Stimulated activated CD4-positive, alpha-beta T cell treated with anti-CD3 and anti-CD28 coated beads, Interleukin-2, amount 100 ng/mL, for 4 hours (primary cell): ENCODE results near the gene HEG1.
A peak's percentile ranks its signal among the peaks of the same experiment; 100 is the strongest.
"Not testable (repeated sequence)": the region's sequence is repeated elsewhere in the genome, so short reads cannot be mapped to it uniquely, and the experiment has no call there.

ENCODE experiments used
- DNase-seq: peaks from one replicate; pipeline ENCODE4 v3.0.0-alpha.2; 2020; ENCODE audit warnings: low read depth

Gene HEG1, protein sequence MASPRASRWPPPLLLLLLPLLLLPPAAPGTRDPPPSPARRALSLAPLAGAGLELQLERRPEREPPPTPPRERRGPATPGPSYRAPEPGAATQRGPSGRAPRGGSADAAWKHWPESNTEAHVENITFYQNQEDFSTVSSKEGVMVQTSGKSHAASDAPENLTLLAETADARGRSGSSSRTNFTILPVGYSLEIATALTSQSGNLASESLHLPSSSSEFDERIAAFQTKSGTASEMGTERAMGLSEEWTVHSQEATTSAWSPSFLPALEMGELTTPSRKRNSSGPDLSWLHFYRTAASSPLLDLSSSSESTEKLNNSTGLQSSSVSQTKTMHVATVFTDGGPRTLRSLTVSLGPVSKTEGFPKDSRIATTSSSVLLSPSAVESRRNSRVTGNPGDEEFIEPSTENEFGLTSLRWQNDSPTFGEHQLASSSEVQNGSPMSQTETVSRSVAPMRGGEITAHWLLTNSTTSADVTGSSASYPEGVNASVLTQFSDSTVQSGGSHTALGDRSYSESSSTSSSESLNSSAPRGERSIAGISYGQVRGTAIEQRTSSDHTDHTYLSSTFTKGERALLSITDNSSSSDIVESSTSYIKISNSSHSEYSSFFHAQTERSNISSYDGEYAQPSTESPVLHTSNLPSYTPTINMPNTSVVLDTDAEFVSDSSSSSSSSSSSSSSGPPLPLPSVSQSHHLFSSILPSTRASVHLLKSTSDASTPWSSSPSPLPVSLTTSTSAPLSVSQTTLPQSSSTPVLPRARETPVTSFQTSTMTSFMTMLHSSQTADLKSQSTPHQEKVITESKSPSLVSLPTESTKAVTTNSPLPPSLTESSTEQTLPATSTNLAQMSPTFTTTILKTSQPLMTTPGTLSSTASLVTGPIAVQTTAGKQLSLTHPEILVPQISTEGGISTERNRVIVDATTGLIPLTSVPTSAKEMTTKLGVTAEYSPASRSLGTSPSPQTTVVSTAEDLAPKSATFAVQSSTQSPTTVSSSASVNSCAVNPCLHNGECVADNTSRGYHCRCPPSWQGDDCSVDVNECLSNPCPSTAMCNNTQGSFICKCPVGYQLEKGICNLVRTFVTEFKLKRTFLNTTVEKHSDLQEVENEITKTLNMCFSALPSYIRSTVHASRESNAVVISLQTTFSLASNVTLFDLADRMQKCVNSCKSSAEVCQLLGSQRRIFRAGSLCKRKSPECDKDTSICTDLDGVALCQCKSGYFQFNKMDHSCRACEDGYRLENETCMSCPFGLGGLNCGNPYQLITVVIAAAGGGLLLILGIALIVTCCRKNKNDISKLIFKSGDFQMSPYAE (N-terminal part only)

DNA sequence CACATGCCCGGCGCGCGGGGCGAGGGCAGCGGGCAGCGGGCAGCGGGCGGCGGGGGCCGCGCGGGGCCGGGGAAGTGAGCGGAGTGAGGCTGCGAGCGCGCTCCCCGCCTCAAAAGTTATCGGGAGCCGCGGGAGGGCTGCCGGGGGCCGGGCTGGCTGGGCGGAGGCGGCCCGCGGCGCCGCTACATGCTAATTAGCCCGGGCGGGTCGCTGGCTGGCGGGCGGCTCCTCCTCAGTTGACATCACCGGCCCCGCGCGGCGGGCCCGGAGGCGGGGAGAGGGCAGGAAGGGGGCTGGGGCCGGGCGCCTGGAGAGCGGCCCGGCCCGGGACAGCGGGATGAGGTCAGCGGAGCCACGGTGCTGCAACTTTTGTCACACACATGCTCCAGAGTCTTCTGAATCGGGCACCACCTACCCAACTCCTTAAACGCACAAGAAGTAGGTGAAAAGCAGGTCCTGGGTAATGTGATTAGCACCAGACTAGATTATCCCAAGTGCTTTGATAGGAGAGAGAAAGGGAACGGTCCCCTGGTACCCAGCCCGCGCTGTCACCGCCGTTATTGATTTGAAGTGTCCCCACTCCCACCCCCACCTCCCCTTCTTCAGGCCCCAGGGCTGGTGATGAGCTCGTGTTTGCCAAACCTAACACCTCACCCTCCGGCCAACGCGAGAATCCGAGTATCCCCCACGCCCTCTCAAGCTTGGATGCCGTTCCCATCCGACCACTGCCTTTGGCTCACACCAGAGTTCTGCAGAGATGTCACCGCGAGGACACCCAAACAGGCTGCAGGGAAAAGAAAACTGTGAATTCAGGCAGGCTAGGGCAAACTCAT lies at the start of gene HEG1:
Gene HEG1 (minus strand): TSS at position 85 of the 833 bp plus-strand sequence. CDS start 107 bp downstream, outside the sequence.
- peak; percentile 68 for DNase-seq

DNA sequence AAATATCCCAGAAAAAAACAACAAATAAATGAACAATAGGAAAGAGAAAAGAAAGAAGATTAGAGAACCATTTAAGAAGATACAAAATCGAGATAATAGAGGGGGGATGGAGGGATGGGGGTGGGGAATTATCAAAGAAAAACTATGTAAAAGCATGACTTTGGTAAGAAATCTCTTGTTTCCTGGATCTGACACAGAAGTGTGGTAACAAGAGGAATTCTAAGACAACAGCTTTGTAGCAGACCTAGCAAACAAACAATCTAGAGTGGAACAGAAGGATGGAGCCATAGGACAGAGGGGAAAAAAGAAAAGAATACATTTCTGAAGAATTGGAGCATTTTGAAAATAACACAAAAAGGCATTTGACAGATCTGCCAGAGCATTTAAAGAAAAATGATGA lies 49.3 kb upstream of the HEG1 start:
- DNase-seq = no peak

DNA sequence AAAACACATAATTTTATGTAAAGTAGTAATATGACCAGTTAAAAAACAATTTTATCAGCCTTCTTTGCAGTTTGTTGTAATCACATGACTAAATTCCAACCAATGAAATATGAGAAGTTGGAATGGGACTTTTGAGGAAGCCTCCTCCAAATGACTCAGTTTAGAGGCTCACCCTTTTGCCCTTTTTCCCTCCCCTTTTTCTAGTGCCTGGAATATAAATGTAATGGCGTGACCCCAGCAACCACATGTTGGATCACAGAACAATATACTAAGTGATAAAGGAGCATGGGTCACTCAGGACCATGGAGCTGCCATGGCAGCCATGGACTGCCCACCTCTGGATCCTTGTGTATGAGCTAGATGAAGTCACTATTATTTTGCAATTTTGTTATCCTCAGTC lies 48.8 kb upstream of the HEG1 start:
- no peak for DNase-seq

DNA sequence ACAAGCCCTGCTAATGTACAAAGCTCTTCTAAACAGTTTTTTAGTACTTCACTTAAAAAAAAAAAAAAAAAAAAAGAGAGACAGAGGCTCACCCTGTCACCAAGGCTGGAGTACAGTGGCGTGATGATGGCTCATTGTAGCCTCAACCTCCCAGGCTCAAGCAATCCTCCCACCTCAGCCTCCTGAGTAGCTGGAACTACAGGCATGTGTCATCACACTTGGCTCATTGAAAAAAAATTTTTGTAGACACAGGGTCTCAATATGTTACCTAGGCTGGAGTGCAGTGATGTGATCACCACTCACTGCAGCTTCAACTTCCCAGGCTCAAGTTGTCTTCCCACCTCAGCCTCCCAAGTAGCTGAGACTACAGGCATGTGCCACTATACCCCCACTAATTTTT lies 47.6 kb upstream of the HEG1 start:
- DNase-seq = no peak

DNA sequence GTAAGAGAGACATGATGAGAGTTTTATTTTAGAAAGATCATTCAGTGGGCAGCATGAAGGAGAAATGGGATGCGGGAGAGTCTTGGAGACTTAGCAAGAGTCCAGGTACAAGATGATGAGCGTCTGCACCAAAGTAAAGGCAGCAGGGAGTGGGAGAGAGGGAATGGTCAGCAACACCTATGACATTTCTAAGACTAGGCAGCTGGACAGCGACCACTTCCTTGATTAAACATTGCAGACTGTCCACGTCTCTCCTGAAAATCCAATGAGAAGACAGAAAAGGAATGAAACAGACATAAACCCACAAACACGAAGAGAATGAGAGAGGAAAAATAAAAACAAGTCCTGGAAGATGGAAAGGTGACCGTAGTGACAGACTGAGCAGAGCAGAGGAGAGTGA lies 46.7 kb upstream of the HEG1 start:
- no peak for DNase-seq

DNA sequence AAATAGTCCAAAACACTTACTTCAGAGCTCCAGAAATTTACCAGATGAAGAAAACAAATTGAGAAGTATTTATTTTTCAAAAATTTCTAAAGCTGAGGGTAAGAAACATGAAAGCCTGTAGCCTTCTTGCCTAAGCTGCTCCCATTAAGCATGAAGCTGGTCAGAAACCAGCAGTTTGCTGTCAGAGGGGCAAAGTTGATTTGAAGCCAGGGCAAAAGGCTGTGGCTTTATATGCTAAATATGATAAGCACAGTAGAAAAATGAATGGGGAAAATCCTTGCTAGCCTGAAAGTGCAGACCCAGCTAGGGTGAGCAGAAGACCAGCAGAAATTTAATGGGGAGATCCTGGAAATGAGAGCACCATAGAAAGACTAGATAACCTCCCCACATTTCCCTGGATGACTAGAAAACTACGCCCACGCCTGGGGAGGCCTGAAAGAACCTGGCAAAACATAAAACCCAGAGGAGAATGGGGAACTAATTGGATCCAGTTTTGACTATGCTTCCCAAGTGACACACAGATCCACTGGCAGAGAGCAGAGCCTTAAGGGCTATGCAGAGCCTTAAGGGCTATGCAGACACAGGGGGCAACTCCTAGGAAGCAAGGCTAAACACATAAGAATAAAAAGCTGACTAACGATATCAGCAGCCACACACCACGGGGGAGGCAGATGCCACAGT lies 43.0 kb upstream of the HEG1 start:
- no peak for DNase-seq

DNA sequence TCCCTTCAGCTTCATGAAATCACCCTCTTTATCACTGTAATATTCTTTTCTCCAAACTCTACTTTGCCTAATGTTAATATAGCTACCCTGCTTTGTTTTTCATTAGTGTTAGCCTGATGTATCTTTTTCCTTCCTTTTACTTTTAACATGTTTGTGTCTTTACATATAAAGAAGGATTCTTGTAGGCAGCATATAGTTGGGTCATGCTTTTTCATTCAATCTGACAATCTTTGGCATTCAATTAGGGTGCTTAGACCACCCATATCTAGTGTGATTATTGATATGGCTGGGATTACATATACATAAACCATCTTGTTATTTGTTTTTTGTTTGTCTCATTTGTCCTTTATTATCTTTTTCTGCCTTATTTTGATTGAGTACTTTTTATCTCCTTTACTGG lies 34.9 kb upstream of the HEG1 start:
- DNase-seq = no peak

DNA sequence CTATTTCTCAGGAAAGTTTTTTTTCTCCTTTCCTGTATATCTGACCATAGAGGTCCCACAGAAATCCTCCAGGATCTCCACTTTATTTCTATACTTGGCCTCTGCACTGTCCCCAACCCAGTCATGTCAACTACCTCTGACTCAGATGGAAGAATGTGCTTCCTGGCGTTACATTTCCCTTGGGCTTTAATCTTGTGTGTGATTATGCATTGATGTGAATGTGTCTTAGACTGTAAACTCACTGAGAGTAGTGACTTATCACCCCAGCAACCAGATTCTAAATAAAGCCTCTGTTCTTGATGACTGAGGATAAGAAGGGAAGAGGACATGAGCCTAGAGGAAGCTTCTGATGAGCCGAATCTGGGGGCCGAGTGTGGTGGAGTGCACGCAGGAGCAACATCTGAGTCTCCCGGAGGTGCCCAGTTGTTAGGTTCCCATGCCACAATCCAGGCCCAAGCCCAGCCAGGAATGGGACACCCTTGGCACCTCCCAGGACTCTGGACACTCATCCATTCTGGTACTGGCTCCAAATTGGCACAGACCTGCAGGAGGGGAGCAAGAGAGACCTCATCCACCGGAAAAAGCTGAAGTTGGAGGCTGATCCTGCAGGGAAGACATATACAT lies 32.1 kb upstream of the HEG1 start:
- no peak for DNase-seq

DNA sequence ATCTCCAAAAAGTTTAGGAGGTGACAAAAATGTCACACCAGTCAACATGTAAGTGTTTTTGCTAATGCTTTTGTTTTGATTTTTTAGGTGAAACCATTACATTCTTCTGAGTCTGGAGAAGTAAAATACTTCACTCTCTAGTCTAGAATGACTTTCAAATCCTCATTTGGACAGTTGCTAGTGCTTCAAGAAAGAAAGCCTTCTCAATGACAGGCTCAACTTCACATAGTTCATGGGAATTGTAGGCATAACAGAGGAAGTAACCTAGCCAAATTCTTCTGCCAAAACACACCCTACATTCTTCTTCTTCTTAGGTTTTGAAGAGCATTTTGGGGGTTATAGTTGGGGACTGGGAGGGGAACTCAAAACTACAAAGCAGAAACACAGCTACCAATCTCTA lies 29.4 kb upstream of the HEG1 start:
- no peak for DNase-seq

DNA sequence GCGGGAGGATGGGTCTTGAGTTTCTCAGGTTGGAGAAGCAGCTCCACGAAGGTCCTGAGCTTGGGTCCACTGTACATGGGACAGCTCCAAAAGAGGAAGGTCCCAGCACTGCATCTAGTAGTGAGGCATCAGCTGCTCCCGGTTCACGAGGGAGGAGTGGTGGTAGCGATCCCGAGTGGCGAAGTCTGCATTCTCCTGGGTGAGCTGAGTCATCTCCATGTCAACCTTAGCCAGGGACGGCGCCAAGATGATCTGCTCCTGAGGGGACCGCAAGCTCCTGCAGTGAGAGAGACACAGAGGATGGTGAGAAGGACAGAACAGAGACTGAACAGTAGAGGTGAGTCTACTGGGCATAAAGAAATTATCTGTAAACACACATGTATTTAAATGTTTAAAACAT lies 28.0 kb upstream of the HEG1 start:
- DNase-seq = no peak

DNA sequence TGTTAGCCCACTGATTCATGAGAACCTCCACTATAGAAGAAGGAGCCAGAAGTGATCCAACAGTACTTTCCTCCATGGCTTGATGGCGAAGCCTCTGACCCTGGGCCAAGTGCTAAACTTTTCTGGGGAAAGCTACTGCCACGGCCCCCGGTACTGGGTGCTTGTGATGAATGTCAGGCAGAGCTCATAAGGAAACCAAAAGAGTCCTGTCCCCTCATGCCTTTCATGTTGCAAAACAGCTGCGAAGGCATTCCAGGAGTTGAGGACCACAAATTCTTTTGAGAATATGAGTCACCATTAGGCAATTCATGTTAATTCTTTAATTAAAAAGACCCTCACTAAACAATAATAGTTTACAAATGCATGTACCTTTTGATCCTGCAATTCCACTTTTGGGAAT lies 26.5 kb upstream of the HEG1 start:
- DNase-seq = not testable (repeated sequence)

DNA sequence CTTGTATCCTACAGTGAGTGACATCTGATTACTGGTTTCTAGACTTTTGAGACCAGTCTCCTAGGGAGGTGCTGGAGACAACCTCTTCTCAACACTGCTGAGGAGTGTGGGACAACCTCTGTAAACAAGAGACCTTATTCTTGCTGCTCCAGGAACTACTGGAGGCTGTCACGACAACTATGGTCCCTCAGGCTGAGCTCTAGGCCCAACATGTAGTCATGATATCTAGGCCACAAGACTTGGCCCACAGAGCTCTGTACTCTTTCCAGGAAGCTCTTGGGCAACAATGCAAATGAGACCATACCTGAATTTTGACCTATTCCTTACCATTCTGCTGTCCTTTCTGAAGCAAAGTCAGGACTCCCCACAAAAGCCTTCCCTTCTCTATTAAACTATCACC lies 24.3 kb upstream of the HEG1 start:
- no peak for DNase-seq

DNA sequence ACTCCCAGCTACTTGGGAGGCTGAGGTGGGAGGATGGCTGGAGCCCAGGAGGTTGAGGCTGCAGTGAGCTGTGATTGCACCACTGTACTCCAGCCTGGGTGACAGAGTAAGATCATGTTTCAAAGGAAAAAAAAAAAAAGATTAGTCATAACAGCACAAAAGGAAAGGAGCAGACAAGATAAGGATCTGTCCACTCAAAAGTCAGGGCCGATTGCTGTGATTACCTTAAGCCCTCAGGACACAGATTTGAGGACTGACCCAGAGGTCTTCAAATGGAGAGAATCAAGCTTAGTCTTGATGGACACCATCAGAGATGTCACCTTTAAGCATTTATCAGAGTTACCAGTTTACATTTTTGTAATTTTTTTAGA lies 23.9 kb upstream of the HEG1 start:
- DNase-seq = no peak

DNA sequence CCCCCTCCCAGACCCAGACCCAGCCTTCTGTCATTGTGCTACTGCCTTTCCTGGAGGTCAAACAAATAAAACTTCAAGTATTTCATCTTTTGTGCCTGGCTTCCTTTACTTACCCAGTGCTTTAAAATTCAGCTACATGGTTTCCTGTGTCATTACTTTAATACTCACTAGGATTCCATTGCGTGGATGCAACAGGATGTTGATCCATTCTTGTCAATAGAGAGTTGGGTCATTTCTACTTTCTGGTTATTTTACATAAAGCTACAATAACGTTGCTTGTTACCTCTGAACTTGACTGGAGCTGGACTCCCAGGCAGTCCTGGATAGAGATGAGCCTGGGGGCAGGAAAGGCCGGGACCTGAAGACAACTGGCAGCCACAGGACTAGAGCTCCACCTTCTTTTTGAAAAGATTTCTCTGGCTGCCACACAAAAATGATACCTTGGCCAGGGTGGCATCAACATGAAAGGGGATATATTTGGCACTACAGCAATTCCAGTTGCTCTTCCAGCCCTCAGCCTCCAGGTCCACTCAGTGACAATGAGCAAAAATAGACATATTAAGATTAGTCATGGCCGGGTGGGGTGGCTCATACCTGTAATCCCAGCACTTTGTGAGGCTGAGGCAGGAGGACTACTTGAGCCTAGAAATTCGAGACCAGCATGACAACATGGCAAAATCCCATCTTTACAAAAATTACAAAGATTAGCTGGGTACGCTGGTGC lies 23.3 kb upstream of the HEG1 start:
- DNase-seq = no peak

DNA sequence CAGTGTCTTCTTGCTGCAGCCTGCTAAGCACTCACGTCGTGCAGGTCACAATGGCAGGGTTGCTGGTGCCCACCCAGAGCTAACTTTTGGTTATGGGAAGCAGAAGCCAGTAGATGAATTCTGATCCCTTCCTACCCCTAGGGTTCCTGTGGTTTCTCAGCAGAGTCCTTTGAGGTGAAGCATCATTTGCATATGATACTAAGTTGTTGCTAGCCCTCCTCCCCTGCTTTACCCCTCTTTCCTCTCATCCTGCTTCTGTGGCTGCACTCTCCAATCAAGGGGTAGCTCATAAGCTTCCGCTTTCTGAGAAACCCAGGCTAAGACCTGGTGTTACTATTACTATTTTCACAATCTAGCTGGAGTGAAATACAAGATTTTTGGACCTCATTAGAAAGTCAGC lies 22.1 kb upstream of the HEG1 start:
- no peak for DNase-seq

DNA sequence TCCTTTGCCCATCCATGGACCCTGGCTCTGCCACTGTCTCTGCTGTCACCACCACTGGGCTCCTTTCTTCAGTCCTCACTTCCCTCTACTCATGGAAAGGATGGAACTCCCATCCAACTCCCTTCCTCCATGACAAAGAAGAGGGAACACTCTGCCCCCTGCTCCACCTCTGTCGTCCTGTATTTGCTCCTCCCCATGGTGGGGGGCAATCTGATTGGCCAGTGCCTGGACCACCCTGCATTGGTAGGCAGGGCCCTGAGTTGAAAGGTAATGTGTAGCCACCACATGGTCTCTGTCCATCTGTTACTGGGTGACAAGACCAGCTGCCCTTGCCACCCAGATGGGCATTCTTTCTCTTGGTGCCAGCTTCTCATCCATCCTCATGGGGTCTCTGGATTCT lies 20.7 kb upstream of the HEG1 start:
- no peak for DNase-seq

DNA sequence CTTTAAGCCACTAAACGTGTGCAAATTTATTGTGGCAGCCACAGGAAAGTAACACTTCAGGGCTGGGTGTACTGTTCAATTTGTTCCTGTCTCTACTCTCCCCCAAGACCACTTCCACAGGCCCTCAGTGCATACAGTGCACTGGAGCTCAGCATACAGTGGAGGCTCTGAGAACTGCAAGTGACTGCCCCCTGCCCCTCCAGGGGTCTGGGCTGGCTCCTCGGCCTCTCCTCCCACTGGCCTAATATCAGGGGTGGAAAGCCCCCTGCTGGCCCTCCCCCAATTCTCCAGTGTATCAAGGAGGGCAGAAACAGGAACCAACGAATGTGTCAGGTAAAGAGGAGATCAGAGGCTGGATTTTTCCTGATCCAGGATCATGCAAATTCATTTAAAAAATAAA lies 19.9 kb upstream of the HEG1 start:
- DNase-seq = no peak

DNA sequence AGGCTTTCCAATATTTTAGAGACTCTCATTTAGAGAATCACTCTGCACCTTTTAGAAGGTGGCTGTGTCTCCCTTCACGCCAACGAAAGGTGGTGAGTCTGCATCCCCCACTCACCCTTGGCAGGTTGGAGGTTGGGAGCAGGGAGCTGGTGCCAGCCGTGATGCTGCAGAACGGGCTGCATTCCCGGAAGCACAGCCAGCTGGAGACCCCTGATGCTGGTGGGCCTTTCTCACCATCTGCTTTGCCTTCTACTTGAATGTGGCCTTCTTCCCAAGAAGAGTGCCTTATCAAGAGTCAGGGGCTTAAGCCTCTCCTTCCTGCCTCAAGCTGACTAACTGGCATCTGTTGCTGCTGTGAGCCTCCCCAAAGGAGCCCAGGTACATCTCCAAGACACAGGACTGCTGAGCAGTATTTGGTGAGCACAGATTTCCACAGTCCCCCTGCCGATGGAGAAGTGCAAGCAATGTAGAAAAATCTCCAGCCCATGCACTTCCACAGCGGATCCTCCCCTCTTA lies 17.7 kb upstream of the HEG1 start:
- no peak for DNase-seq

DNA sequence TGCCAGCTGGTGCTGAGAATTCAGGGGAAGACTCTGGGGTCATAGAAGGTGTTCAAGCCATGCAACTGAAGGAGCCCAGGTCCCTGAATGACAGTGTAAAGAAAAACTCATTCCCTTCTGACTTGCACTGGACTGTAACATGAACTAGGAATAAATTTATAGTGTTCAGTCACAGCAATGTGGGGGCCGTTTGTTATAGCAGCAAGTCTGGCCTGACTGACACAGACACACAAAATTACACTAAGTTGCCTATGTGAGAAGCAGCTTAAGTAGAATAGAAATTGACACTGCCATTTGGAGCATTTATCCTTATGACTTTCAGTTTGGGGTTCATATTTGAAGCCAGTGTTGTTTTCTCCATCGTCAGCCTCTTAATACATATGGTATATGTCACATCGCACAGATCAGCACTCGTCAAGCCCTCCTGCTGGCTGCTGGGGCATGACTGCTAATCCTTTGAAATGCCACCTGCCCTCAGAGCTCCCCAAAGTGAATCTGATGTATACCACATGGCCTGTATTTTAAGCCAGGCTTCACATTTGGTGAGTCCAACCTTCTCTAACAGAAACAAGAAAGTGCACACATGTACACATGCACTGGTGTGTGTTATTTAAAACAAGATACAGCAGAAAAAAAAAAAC lies 17.1 kb upstream of the HEG1 start:
- no peak for DNase-seq
